GM19455 (cell line): Measurements from ENCODE around the gene THOP1.

Source experiments
- ATAC-seq: cut with Tn5 transposase; IDR thresholded peaks from one replicate; pipeline ENCODE4 v1.9.1; 2021; ENCODE audit not compliant: unreplicated experiment

THOP1 gene

DNA sequence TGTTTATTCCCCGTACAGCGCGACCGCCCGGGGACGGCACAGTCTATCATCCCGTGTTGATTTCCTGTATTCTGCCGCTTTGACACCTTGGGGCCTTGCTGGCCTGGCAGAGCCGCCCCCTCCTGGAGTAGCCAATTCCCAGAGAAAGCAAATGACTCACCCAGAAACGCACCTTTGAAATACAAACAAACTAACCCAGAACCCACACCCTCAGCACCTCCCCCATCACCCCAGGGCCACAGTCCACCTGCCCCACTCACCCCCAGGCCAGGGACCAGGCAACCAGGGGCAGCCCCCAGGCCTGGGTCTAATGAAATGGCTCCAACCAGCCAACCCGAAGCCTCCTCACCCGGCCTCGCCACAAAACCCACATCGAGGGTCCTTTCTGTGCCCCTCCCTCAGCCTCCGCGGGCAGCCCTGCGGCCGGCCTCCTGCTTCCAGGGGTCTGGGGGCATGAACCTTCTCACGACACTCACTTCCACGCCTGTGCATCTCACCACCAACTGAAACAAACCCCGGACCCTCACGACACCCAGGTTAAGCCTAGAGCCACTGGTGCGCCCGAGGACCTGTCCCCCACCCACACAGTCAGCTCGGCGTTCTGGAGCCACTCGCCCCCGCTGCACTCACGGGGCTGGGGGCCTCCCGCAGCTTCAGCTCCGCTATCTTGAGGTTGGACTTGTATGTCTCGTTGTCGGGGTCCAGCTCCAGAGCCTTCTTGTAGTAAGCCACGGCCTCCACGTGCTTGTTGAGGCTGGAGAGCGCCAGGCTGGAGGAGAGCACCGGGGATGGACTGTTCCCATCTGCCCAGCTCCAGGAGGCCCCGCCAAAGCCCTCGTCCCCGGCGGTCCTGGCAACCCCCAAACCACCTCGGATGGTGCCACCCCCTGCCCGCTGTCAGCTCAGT, 23.2 kb upstream of the THOP1 start:
- no peak for ATAC-seq

DNA sequence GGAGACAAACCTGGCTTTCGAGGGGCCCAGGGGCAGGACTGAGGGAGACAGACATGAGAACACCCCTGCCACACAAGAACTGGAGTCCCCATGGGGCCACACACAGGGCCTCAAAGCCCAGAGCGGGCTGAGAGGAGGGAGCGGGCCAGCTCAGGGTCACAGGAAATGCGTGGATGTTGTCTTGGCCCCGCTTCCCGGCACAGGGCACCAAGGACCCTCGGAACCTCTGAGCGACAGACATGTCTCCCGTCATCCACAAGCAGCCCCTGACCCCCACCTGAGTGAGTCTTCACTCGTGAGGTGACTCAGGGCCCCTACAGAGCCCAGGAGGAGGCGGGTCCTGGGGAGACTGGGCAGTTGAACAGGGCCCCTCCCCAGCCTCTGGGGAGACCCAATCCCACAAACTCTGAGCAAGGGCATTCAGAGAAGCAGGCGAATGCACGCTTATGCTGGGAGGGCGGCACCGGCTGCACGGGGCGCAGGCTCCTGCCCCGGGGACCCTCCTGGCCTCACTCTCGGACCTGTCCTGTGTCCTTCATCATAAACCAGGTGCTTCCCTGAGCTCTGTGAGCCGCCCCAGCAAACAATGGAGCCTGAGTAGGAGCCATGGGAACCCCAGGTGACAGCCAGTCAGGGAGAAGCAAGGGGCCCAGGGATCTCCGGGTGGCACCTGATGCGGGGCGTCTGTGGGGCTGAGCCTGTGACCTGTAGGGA, 22.4 kb upstream of the THOP1 start:
- ATAC-seq: no peak

DNA sequence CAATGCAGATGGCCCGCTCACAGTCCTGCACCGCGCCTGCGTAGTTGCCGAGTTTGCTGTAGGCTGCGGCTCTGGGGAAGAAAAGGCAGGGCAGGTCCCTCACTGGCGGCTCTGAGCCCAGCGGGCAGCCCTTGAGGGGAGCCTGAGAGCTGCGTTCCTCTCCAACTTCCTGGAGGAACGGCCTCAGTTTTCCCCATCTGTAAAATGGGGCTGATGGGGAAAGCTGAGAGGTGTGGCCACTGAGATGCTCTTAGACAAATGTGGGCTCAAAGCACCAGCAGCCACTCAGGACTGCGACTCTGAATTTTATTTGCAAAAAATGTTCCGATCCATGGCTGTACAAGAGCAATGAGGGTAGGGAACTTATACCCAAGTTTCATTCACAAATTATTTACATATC, 21.6 kb upstream of the THOP1 start:
- ATAC-seq: no peak

DNA sequence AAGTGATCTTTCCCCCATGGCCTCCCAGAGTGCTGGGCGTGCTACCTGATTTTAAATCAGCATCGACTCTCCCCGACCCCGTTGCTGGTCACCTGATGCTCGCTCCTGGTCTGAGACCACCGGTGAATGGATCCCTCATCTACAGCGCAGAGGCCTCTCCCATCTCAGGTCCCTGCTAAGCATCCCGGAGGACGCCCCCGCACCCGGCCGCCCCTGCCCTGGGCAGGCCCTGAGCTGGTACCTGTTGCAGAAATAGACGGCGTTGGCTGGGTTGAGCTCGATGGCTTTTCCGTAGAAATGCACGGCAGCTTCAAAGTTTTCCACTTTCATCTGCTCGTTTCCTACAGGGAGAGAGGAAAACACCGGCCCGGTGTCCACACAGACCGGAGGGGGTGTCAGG, 20.4 kb upstream of the THOP1 start:
- ATAC-seq: no peak

DNA sequence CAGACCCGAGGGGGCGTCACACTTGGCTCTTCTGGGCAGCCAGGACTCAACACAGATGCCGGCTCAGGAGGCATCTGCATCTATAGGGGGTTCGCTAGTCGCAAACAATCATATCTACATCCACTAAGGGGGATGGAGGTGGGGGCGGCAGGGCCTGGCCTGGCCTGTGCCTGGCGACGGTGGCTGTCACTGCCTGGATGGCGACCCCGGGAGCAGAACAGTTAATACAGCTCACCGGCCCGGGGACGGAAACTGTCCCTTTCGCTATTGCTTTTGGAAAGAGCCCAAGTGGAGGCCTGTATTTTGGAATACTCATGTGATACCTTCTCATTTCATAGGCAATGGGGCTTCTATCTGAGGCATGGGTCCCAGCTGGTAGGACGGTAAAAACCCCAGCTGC, 19.9 kb upstream of the THOP1 start:
- ATAC-seq: no peak

DNA sequence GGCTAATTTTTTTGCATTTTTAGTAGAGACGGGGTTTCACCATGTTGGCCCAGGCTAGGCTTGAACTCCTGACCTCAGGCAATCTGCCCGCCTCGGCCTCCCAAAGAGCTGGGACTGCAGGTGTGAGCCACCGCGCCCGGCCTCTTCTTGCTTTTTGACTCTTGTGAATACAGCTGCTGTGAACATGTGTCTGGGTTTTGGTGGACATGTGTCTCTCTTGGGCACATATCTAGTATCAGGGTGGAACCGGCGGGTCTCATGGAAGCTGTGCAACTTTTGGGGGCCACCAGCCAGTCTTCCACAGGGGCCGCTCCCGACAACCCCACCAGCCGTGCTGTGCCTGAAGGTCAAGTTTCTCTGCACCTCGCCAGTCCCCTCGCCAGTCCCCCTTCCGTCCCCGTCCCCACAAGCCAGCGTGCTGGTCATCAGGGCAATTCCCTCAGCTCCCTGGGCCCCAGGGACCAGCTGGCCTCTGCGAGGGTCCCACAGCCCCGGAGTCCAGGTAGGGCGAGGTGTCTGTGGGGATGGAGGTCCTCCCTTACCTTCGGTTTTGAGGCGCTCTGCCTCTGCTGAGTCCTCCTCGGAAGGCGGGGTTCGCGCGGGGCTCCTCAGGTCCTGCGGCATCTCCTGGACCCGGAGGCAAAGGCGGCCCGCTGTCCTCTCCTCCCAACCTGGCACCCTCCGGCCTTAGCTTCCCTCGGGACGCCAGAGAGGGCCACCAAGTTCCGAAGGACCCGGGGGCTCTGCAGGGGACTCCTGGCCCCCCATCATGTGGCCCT, 18.5 kb upstream of the THOP1 start:
- ATAC-seq: no peak

DNA sequence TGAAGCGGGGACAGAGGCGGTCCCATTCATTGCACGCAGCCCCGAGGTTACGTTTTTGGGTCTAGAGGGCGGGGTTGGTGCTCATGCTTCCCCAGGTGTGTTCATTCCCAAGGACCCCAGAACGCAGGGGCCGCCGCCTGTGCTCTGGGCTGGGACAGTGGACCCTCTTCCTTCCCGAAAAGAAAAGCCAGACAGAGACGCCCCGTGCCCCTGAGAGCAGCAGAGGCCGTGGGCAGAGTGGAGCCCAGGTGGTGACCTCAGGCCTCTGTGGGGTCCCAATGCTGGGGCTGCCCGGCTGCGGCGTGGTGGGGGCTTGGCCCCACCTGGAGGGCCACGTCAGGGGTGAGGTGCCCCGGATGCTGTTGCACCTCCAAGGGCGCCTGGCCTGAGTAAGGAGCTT, 17.6 kb upstream of the THOP1 start:
- no peak for ATAC-seq

DNA sequence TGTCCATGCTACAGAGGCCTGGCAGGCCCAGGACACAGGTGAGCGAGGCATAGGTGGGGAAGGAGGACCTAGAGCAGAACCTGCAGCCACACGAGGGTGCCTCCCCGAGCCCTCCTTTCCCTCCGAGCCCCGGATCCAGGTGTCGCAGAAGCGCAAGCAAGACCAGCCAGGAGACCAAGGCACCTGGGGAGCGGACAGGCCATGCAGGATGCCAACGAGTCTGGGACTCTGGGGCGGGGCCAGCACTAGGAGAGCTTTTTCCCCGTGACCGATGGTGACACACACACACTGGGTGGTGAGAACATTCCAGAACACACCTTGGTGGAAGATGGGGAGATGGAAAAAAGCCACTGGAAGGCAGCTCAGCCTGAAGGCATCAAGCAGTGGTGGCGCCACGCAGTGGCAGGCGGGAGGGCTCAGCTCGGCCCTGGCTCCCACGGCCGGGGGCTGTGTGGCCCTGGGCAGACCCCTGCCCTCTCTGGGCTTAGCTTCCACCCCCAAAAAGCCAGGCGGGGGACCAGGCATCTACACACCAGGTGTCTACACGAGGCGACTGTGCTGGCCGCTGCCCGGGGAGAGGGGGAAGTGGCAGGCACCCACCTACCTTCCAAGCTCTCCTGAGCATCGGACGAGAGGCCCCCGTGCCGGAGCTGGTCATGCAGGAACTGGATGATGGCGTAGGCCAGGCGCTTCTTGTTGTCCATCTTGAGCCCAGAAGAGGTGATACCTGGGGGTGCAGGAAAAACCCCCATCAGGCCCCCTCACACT, 16.8 kb upstream of the THOP1 start:
- ATAC-seq: no peak

DNA sequence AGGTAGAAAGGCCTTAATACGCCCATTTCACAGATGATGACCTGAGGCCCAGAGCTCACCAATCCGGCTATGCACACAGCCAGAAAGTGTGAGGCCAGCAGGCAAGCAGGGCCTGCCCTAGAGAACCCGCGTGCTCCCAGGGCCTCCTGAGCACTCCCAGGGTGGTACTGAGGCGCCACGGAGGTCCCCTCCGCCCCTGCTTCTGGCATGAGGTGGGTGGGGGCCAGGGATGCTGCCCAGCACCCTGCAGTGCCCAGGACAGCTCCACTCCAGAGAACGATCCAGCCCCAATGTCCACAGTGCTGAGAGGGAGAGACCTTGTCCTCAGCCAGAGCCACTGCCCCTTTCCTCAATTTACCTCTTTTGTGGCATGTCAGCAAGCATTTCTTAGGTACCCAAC, 16.1 kb upstream of the THOP1 start:
- ATAC-seq: no peak

DNA sequence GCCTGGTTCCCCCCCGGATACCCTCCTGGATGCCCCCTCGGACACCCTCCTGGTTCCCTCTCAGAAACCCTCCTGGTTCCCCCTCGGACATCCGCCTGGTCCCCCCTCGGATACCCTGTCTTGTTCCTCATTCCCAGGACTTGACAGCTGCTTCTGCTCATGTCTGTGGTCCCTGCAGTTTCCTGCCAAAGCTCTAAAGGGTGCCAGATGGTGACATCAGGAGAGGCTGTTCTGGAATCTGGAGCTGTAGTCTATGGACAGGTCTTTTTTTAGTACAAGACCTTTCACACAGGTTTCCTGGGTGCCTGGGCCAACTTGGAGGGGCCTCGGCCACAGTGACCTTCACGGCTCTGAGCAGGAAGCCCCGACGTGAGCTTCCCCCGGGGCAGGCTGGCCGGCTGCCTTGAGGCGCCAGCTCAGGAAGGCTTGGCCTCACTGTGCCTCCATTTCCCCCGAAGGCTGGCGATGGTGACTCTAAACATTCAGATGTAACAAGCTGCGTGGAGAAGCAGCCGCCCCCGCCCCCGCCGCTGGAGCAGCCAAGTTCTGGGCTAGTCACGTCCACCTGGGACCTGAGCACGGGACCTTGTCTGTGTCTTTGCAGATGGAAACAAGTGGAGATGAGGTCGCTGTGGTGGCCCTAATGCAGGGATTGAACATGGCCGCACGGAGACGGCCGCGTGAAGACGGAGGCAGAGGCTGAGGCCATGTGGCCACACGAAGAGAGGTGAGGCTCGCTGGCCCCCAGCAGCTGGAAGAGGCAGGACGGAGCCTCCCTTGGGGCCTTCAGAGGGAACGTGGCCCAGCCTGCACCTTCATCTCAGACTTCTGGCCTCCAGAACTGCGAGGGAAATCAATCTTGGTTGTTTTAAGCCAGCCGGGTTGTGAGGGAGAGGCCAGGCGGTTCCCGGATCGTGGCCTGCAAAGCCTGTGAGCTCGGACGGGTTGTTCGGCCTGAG, 15.0 kb upstream of the THOP1 start:
- ATAC-seq: no peak

DNA sequence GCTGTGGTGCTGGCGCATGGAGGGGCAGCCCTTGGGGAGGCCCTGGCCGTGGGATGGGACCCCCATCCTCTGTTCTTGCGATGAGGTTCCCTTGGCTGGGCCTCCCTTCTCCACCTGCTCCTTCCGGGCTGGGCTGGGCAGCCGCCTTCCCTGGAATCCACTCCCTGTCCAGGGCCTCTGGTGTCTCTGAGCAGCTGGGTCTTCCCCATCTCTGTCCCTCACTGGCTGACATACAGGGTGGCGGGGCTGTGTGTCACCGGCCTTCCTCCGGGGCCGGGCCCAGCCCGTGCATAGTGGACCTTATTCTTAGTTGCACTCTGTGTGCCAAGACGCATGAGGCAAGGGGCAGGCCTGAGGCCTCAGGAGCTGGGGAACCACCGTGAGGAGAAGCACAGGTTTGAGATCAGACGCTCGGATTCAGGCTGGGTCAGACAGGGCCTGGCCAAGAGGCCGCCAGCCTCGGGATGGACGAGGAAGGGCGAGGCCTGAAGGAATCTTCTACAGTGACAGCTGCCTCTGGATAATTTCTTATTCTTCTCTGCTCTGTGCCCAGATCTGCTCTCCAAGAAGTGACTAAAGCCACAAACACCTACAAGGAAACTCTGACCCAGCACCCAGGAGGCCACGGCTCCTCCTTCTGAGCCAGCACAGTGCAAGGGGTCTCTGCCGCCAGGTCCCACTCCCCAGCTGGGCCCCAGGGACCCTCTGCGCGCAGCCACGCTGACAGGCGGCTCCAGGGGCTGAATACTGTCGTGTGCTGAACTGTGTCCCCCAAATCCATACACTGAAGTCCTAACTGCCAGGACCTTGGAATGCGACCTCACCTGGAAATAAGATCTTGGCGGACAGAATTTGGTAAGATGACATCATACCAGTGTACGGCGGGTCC, 13.3 kb upstream of the THOP1 start:
- no peak for ATAC-seq

DNA sequence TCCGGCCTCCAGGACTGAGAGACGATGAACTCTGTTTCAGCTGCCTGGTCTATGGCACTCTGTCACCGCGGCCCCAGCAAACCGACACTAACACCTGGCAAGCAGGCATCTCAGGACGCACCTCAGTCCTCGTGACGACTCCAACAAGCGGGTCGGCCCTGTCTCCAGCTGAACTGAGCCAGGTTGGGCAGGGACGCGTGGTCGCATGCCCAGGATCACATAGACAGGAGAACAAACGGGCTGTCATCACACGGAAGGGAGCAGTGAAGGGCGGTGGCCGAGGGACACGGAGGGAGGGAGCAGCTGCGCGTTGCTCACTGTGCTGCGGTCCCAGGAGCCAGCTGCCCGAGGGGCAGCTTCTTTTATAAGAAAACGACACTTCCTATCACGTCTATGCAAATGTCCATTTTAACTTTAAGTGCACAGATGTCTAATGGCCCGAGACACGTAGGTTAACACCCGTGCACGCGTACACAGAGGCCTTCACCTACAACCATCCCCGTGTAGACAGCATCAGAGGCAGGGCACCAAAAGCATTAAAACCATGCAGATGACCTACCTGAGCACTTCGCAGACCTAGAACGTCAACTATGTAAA, 11.1 kb upstream of the THOP1 start:
- no peak for ATAC-seq

DNA sequence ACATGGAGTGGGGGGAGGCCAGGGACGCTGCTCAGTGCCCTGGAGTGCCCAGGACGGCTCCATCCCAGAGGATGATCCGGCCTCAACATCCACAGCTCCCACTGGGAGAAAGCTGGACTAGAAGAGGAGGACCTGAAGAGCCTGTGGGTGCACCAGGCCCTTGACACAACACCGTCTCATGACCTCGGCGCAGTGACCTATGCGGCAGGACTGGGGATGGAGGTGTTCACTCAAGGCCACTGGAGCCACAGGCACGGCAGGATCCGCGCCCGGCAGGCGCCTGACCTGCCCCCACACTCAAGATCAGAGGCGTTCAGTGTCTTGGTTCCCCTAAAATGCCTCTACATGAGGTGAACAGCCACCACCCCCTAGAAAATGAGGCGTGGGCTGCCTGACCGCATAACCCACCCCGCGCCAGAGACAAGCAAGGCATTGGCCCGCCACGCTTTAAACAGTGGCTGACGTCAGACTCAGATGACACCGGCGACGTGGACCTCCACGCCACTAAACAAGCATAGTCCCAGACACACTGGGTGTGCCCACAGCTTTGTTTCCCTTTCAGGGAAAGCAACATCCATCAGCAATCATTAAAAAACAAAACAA, 10.2 kb upstream of the THOP1 start:
- ATAC-seq: no peak

DNA sequence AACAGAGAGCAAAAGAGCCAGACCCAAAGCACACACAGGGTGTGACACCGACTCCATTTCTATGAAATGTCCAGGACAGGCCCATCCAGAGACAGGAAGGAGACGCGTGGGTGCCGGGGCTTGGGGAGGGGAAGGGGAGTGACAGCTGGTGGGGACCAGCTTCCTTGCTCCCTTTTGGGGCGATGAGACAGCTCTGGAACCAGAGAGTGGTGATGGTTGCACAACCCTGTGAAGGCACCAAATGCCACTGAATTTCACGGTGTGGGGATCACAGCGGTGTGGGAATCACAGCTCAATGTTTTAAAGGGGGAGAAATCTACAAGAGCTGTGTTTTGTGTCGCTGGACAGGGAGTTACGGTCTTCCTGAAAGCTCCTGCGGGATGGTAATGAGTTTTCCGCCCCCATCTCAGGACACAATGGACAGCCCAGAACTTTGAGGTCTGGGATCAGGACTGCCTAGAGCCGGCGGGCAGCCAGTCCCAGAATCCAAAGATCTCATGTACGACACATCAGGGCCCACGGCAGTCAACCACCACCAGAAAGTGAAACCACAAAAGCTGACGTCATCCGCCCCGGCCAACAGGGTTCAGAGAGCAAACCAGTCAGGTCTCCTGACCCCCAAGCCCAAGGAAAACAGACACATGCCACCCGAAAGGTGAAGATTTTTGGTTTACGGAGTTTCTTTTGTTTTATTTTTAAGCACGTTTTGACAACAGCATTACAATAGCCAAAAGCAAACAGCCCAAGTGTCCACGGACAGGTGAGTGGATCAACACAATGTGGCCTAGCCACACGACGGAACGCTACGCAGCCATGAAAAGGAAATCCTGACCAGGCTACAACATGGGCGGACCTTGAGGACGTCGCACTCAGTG, 9.5 kb upstream of the THOP1 start:
- ATAC-seq: no peak

DNA sequence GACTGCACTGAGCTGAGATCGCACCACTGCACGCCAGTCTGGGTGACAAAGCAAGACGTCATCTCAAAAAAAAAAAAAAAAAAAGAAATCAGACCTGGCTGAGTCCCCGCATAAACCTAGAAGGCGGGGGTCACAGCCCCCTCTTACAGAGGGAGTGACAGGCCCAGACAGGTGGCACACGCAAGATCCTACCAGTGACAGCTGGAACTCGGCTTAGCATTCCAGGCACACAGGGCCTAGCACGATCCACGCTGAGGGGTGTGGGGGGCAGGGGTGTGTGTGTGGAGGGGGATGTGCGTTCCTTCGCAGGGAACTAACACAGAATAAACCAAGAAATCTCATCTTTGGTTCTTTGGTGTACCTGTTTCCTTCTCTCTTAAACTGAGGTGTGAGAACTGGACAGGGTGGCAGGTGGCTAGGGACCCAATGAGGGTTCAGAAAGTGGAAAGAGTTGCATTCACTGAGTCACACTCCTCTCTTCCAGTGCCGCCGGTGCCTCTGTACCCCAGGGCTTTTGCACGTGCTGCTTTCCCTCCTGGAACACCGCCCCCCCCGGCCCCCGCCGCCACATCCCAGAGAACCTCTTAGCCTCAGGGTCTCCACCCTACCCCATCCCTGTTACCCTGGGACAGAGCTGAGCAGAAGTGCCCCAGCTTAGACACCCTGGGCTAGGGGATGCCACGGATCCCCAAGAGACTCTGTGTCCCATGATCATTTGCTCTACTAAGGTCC, 7.2 kb upstream of the THOP1 start:
- no peak for ATAC-seq

DNA sequence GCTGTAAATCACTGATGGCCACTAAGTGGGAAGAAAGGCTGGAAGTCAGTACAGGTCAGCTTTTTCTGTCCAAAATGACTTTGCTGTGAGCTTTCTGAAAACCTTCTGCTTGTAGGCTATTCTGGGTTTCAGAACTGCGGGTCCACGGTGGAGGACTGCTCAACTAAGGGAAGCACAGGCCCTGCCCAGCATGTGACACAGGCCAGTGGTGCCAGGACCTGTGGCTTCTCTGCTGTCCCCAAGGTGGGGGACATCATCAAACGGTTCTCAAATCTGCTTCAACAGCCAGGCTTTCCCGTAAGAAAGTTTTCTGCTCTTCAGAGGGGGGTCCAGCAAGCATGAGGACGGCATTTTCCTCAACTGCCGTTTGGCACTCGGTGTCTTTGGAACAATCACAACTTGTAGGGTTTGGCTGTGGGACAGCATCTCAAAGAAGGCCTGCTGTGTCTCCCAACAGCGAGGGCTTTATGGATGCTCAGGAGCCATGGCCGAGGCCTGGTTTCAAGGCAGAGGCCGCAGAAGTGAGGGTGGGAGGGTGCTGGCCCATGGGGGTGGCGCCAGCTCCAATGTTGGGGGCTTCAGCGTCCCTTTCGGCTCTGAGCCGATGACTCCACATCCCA, 6.1 kb upstream of the THOP1 start:
- no peak for ATAC-seq
